NOMO-1 (cell line): ENCODE measurements around the gene MMAA.
A peak's percentile ranks its signal among the peaks of the same experiment; 100 is the strongest.
"Not testable (repeated sequence)": the region's sequence is repeated elsewhere in the genome, so short reads cannot be mapped to it uniquely, and the experiment has no call there.

Experiments
- DNase-seq, 2 experiments: peaks; one replicate each; lab custom pipeline; 2025; ENCODE audit not compliant: unreplicated experiment in 2 of 2; lab: John Stamatoyannopoulos, UW

MMAA gene

GRCh38 chr4:145618932-145619638 is at the start of gene MMAA:
TSS of gene MMAA (plus strand) at chr4:145619385. CDS start at chr4:145639140, 19,755 bp downstream.
- peak; percentile 83 to 93 for DNase-seq

GRCh38 chr4:145574546-145574945 is 44.6 kb upstream of the MMAA start:
- not testable (repeated sequence) for DNase-seq

DNA sequence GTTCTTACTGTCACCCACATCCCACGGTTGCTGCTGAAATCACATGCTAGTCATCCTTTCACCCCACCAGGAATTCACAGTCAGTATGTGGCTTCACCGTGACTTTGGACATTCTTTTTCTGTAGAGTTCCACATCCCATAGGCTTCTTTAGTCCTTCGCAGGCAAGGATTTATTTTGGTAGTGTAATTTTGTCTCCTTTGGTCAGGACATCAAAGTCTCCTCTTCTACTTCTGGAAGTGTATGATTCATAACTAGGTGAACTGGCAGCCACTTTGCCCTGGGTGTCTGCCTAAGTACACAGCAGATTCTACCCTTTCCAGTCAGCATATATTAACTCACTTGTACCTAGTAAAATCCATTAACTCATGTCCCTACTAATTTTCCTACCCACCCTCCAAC is 38.3 kb upstream of the MMAA start:
- DNase-seq, result no peak

DNA sequence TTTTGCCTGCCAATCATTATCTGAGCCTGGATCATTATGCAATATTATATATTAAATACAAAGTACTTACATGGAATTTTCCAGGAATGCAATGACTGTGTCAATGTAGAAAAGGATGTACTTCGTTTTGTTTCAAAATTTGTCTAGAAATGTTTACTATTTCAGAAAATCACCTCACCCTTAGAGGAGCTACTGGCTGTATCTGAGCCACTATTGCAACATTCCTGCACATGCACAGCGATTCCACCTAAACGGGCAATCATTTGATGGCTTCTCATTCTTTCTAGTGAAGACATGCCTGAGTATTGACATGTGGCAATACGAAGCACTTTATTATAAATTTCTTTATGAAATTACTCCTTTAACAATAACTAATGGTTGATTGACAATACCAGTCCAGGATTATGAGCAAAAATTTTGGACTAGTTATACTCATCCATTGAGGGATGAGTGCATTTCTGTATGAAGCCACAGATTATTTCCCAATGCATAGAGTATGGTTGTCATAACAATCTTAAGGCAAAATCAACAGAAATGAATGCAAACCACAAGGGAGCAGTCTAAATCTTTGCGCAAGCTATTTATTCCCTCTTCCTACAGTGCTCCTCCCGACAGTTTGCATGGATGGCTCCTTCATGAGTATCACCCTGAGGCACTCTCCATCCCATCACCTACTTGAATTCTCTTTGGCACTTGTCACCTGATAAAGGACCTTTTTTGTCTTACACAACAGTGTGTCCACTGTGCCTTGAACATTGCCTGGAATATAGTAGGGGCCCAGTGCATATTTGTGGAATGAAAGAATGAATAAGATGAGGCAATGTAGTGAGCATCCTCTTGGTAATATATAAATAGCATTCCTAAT is 35.8 kb upstream of the MMAA start:
- DNase-seq, result no peak

DNA sequence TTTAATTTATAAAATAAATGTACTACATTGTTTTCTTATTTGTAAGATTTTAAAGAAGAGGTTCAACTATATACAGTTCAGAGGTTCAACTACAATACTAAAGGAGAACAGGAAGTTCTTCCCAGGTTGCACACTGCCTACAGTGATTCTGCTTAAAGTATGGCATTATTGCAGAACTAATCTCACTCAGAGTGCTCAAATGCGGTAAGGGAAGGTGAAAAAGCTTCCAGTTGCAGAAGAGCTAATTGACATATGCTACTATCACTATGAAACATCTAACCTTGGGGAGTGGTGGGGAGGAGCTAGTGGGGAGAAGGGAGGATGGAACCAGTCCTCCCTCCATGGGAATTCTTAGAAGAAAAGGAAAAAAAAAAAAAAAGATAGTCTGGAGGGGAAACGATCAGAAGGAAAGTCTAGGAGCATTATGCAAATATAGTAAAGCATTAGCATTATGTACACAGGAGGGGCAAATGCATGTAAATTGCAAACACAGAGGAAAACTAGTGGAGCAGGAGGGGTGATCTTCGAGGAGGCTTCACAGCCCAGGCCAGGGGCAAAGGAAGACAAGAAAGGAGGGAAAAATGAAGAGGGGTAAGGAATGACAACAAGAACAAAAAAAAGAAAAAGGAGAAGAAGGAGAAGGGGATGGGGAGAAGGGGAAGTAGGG is 32.0 kb upstream of the MMAA start:
- DNase-seq, result no peak

DNA sequence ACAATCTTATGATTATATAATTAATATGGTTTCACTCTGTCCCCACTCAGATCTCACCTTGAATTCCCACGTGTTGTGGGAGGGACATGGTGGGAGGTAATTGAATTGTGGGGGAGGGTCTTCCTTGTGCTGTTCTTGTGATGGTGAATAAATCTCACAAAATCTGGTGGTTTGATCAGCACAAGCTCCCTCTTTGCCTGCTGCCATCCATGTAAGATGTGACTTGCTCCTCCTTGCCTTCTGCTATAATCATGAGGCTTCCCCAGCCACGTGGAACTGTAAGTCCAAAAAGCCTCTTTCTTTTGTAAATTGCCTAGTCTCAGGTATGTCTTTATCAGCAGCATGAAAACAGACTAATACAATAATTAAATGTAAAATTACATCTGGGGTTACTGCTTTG is 29.8 kb upstream of the MMAA start:
- not testable (repeated sequence) for DNase-seq

GRCh38 chr4:145589916-145590702 is 29.1 kb upstream of the MMAA start:
- DNase-seq, result no peak

DNA sequence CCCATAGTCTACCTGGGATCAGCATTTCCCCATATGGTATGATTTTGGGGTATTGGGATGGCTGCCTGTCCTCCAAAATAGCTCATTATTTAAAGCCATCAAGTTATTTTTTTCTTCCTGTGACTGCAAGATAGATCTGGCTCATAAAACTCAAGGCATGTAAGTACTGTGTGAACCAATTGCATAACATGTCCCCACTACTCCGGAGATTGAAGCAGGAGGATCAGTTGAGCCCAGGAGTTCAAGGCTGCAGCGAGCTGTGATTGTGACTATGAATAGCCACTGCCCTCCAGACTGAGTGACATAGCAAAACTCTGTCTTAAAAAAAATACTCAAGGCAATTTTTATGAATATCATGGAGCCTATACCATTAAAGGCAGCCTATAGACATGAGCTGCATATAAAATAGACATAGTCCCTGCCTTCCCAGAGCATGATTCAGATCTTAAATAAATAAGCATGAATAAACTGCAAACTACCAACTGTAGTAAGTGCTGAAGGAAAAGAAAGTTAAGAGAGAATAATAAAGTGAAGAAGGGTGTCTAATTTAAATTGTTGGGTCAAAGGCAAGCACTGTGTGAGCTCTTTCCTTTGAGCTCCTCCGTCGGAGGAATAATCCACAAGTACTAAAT is 16.9 kb upstream of the MMAA start:
- DNase-seq, result no peak

- no peak for DNase-seq
Measured at GRCh38 chr4:145605941-145606340, 13.2 kb upstream of the MMAA start.

DNA sequence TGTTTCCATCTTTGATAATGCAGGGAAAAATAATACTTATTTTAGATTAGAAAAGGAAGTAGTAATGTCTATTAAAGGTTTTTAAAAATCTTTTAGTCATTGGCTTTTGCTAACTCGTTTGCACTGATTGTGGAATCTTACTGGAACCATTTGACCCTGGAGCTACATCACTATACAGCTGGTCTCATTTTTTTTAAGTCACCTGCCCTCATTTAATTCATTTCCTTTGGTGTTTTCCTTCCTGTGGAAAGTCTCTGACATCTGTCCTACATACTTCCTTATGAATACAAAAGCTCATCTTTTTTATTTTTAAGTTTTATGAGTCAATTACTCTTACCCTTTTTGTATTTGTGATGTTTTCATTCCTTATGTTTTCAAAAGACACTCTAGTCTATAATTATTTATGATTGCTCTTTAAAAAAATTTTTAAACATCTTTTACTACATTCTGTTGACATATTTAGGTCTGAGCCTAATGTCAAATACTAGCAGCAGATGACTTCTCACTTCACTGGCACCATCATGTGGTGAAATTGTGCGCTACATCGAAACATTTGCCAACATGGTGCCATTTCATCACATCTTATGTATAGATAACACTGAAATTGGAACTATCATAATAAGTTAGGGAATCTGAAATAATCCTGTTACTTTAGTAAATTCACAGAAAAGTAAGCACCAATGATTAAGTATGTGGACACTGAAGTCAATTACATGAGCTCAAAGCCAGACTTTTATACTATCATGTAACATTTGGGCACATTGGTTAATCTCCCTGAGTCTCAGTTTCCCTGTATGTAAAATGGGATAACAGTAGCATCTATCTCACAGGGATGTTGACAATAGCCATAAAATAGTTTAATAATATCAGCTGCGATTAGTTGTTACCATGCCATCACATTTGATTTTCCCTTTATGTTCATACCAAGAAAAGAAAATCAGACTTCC is 9.4 kb upstream of the MMAA start:
- DNase-seq, result peak; percentile 9 to 55

DNA sequence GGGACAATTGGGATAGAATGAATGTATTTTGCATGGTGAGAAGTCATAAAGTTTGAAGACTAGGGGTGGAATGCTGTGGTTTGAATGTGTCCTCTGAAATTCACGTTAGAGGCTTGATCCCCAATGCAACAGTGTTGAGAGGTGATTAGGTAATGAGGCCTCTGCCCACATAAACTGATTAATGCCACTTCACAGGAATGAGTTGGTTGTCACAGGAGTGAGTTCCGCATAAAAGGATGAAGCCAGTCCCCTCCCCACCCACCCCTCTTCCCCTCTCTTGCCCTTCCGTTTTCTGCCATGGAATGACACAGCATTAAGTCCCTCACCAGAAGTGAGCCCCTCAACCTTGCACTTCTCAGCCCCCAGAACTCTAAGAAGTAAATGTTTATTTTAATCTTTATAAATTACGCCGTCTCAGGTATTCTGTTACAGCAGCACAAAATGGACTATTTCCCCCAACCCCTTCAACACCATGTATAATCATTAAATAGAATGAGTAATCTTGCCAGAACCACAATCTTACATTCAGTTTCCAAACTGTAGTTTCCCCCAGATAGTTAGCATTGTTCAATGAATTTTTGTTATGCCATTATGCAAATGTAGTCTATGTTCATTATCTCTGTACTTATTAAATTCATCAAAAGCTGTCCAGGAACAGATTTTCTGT is 5.5 kb upstream of the MMAA start:
- DNase-seq, result peak; percentile 70 to 75

DNA sequence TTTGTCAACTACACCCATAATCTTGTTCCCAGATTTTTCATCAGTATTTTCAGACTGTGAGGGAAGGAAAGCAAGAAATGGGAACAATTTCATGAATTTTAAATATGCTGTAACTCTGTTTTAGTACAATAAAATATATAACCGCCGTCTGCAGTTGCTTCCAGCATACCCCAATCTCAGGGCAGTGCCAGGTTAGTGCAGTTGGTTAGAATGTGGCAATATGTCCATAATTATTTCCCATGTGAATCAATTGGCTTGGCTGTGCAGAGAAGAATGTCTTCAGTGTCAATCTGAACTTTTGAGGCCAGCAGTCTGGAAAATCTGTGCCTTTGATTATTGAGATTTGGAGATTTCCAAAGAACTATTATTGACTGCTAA is 5.0 kb upstream of the MMAA start:
- no peak for DNase-seq

DNA sequence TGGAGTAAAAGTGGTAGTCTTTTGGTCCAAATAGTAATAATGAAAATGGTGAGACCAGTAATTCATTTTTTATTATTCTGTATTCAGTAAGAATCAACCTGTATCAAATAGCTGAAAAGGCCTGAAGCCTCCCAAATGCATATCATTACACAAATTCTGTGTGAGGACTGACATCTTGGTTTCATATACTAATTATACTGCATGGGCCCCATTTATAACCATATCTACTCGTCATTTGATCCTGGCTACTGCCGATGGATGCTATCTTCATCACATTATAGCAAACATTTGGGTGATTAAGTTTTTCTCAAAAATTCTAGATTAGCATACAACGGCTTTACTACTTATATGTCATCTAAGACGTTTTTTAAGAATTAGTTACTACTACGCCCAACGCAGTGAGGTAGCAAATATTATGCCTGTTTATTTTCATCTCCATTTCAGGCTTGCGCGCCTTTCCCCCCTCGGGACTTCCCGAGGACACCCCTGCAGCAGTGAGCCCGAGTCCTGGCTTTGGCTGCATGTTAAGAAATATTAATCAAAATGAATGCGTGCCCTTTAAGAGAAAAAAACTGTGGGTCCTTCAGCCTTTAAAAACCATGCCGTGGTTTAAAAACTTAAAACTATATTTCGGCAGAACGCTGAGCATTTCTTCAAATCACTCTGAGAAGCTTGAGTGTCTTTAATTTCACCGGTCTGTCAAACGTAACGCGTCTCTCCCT is 814 bp upstream of the MMAA start:
- no peak for DNase-seq

DNA sequence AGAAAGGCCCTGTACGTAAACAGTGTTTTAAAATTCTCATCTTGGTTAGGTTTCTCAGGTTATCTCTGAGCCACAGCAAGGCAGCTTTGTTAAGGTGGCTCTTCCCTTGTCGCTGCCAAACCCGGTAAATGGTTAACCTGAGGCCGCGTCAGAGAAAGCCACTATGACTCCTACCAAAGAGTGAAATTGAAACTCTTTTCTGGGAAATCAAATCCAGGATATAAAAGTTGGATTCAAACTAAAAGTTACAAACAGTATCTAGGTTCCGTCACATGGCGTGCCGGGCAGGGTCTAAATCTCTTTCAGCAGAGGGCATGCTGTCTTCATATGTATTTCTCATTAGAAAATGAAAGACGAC is 433 bp downstream of the MMAA start:
- DNase-seq, result peak in 1 of 2 experiments; percentile 64

DNA sequence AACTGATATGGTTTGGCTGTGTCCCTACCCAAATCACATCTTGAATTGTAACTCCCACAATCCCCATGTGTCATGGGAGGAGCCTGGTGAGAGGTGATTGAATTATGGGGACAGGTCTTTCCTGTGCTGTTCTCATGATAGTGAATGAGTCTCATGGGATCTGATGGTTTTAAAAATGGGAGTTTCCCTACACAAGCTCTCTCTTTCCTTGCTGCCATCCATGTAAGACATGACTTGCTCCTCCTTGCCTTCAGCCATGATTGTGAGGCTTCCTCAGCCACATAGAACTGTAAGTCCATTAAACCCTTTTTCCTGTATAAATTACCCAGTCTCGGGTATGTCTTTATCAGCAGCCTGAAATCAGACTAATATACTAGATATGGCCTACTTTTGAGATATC is 2.9 kb downstream of the MMAA start:
- DNase-seq, result not testable (repeated sequence)

- DNase-seq, result no peak
Measured at GRCh38 chr4:145623831-145624230, 4.6 kb downstream of the MMAA start.

GRCh38 chr4:145625677-145626622 is 6.8 kb downstream of the MMAA start:
- DNase-seq, result no peak
